HG02763 (cell line): Measurements from ENCODE around the gene FBXO4.

ENCODE experiments used
- ATAC-seq: cut with Tn5 transposase; IDR thresholded peaks from one replicate; pipeline ENCODE4 v1.9.1; 2021; ENCODE audit warnings: mild to moderate bottlenecking, moderate library complexity; ENCODE audit not compliant: unreplicated experiment

Gene FBXO4, protein sequence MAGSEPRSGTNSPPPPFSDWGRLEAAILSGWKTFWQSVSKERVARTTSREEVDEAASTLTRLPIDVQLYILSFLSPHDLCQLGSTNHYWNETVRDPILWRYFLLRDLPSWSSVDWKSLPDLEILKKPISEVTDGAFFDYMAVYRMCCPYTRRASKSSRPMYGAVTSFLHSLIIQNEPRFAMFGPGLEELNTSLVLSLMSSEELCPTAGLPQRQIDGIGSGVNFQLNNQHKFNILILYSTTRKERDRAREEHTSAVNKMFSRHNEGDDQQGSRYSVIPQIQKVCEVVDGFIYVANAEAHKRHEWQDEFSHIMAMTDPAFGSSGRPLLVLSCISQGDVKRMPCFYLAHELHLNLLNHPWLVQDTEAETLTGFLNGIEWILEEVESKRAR

GRCh38 chr5:41924872-41925554, at the start of gene FBXO4:
Gene FBXO4 (plus strand): TSS chr5:41925281. CDS start chr5:41925310, 29 bp downstream.
- peak; percentile 95 for ATAC-seq

GRCh38 chr5:41876678-41877077, 48.4 kb upstream of the FBXO4 start:
- no peak for ATAC-seq

- no peak for ATAC-seq
These were observed 47.7 kb upstream of the FBXO4 start for GRCh38 chr5:41877408-41877807.

DNA sequence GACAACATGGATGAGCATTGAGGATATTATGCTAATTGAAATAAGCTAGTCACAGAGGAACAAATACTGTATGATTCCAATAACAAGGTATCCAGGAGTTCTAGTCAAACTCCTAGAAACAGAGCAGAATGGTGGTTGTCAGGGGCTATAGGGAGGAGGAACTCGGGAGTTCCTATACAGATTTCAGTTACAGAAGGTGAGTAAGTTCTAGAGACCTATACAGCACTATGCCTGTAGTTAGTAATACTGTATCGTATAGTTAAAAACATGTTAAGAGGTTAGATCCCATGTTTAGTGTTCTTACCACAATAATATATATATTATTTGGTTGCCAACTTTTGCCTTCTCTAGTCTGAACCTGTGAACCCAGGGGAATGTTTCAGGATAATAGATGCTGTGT, 46.9 kb upstream of the FBXO4 start:
- no peak for ATAC-seq

DNA sequence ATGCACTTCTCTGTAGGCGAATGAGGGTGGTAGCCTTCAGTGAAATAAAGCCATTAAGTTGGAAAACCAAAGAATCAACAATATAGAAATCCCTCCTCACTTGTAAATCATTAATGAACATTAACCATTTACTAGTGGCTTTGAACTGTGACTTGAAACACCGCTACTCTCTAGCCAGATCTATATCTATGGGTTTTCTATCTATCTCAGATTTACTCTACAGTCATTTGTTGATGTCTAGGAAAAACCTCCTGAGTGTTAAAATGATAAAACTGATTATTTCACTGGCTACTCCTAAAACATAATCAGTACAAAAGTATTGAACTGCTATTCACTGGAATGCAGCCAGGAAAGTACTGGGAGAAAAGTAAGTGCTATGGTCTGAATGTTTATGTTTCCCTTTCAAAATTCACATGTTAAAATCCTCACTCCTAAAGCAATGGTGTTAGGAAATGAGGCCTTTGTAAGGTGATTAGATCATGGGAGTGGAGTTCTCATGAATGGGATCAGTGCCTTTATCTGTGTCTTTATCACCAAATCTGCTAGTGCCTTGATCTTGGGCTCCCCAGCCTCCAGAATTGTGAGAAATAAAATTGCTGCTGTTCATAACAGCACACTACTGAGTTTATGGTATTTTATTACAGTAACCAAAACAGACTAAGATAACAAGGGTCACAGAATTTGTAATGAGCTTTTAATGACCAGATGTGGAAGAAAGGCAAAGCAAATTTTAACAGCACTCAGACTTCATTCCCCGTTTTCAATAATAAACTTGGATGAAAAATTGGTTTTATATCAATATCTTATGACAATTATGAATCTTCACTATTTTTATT, 46.2 kb upstream of the FBXO4 start:
- peak; percentile 74 for ATAC-seq

- ATAC-seq: no peak
These were observed 42.3 kb upstream of the FBXO4 start for GRCh38 chr5:41882765-41883164.

DNA sequence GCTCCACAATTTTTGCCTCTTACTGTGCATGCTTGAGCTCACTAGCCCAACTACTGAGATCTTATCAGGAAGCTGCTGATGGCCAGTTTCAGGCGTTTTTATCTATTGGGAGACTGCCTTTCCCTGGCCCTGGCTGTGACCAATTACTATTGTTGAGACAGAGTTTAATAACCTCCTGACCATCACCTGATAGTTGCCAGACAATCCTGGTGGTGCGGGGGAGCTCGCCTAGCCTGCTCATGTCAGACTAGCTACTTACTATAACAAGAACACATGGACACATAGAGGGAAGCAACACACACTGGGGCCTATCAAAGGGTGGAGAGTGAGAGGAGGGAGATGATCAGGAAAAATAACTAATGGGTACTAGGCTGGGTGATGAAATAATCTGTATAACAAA, 41.8 kb upstream of the FBXO4 start:
- no peak for ATAC-seq

GRCh38 chr5:41883936-41884335, 41.1 kb upstream of the FBXO4 start:
- ATAC-seq: no peak

- ATAC-seq: no peak
These were observed 39.8 kb upstream of the FBXO4 start for GRCh38 chr5:41885286-41885685.

DNA sequence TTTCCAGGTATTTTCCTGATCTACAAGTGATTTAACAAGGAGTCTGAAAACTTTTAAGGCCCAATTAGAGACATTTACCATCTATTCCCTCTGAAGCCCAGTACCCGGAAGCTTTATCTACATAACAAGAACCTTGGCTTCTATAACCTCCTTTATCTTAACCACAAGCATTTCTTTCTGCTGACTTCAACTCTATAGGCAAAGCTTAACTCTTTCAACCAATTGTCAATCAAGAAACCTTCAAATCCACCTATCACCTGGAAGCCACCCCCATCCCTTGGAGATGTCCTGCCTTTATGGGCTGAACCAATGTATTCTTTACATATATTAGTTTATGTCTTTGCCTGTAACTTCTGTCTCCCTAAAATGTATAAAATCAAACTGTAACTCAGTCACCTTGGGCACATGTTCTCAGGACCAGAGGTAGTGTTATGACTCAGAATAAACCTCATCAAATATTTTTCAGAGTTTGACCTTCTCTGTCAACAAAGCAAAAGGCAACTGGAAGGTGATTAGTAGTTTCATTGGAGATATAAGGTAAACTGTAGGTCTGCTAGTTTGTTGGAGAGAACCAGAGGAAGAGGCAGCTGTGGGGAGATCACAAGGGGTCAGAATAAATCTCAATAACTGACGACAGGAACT, 33.9 kb upstream of the FBXO4 start:
- ATAC-seq: no peak

- ATAC-seq: no peak
These were observed 33.0 kb upstream of the FBXO4 start for GRCh38 chr5:41892031-41892430.

- ATAC-seq: peak; percentile 78
These were observed 31.8 kb upstream of the FBXO4 start for GRCh38 chr5:41893074-41893851.

GRCh38 chr5:41896230-41896629, 28.9 kb upstream of the FBXO4 start:
- no peak for ATAC-seq

GRCh38 chr5:41903382-41903891, 21.6 kb upstream of the FBXO4 start:
- ATAC-seq: no peak

GRCh38 chr5:41903892-41904799, 20.9 kb upstream of the FBXO4 start, which contains the start of gene RIMOC1:
Gene RIMOC1 (plus strand): TSS chr5:41904344. CDS start chr5:41904368, 24 bp downstream.
- ATAC-seq: peak; percentile 99

DNA sequence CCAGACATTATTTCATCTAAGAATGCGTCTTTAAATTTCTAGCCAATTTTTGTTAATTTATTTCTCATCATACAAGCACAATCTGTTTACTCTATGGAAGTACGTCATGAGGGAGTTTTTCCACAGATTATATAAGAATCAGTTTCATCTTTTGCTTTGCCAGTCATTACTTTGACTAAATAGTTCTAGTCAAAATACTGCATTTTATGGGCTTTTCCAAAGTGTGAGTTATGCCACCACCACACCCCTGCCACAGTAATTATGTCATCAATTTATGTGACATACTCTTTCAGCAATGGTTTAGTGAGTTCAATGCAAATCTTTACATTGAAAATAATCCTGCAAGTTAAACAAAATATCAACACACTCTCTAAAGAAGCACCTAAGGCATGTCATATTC, 18.9 kb upstream of the FBXO4 start:
- ATAC-seq: no peak

GRCh38 chr5:41908374-41909079, 16.6 kb upstream of the FBXO4 start:
- ATAC-seq: no peak

GRCh38 chr5:41918105-41918504, 7.0 kb upstream of the FBXO4 start:
- no peak for ATAC-seq
